ENCODE measurements around the gene STK10. TPM values are rescaled to one million over a fixed set of nuclear protein-coding genes. Genes with fewer than 3 reads are reported as not detected.

The STK10 gene
- total RNA-seq, 1 donor from 2014 or later: 23.5 TPM

DNA sequence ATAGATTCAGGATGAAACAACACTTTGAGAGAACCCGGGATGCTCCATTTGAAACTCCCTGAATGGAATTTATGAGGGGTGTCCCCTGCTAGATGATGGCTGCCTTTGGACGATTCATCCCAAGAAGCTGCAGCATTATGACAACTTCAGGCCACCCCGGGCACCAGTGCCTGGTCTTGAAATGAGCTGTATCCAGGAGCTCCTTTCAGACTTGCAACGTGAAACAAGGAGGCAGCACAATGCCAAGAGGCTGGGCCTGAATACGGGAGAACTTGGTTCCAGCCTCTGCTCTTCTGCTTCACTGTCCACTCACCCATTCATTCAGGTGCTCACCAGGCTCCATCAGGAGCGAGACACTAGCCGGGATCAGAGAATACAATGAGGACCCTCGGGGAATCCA lies 78.3 kb downstream of the STK10 start:
- DNase-seq (ENCODE audit: low read depth): no peak

GRCh38 chr5:172107571-172107970 lies 80.5 kb downstream of the STK10 start:
- DNase-seq (ENCODE audit: low read depth): peak; percentile 73

- DNase-seq (ENCODE audit: low read depth): peak; percentile 11
Observed at GRCh38 chr5:172106511-172107356, 81.3 kb downstream of the STK10 start.

GRCh38 chr5:172105811-172106210 lies 82.2 kb downstream of the STK10 start:
- no peak for DNase-seq (ENCODE audit: low read depth)

DNA sequence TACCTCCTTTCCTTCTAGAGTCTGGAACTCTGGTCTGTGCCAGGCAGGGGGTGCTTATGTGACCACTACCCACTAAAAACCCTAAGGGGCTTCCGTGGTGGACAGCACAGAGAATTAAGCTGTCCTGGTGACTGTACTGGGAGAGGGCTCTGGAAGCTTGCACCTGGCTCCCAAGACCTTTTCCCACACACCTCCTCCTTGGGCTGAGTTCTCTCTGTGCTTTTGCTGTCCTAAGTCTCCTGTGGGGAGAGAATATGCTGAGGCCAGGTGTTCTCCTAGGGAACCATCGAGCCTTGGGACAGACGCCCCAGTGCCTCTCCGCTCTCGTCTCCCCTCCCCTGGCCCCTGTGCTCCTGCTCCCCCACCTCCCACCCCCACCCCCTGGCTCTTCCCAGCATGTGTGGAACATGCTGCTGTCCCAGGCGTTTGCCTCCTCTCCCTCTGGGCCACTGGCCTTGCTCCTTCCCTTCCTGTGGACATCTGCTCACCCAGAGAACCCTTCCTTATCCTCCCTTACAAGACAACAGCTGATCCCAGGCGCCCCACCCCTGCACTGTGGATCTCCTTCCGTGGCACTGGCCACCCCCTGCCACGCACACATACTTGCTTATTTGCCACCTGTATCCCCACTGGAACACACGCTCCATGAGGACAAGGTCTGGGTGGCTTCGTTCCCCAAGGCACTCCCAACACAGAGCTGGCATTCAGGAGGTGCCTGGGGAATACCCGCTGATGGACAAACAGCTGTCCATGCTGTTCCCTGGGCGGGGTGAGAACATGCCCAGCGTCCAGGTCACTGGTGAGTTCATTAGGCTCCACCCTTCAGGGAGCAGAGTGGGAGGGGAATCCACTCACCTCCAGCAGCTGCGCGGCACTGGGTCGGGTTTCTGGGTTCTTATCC lies 83.0 kb downstream of the STK10 start:
- DNase-seq (ENCODE audit: low read depth): no peak

DNA sequence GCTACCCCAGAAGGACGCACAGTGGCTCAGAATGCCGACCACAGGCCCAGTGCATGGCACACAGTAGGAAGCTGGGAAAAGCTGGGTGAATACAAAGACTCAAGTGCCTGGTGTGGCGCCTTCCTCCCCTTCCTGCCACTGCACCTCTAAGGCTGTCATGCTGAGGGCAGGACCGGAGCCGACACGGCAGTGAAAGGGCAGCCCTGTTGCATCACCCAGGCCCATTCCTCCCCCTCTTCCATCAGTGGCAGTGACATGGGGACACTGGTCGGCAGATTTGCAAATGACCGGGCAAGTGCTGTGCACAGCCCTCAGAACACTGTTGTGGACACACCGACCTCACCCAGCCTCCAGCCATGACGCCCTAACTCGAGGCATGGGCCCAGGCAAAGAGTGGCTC lies 84.0 kb downstream of the STK10 start:
- no peak for DNase-seq (ENCODE audit: low read depth)

DNA sequence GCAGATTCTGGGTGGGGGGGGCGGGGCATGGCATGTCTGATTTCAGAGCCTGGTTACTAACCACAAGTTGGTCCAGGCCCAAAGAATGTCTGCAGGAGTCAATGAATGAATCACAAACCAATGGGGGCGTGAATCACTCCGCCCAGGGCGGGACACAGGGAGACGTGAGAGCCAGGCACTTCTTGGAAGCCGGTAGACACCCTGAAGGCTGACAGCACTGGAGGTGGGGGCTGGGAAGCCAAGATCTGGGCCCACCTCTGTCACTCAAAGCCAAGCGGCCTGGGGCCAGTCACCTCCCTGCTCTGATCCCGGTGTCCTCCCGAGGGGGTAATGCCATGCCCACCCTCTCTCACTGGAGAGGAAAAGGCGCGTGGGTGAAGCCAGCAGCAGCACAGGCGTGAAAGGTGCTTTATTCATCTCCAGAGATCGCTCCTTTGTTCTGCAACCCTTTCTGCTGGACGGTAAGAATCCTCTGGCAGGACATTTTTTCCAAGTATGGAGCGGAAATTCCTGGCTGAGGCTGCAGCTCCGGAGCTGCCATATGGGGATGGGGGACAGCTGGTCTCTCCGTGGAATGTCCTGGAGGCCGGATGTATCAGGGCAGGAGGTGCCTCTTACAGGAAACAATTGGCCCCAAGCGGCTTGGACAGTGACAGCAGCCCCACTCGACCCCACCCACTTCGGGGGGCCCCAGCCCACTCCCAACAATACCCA lies 85.0 kb downstream of the STK10 start:
- DNase-seq (ENCODE audit: low read depth): peak; percentile 95

DNA sequence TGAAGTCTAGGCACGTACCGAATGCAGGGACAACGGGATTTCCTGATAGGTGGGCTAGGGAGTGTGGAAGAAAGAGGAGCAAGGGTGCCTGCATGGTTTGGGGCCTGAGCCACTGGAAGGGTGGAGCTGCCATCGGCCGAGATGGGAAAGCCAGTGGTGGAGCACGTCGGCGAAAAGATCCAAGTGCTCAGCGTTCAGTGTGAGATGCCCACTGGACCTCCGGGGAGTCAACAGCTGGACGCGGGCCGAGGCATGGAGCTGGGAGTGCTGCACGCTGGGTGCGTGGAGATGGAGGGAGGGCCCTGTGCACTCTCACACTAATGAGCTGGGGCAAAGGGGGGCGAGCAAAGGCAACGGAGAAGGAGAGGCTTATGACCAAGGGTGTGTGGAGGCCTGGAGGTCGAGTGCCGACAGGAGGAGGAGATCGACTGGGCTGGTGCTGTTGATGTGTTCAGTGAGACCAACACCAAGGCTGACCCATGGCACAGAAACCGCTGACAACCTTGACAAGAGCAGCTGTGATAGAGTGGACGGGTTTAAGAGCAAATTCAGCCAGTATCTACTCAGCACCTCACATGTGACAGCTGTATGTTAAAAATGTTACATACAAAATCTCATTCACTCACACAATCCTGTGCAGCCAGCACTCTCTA lies 85.7 kb downstream of the STK10 start:
- no peak for DNase-seq (ENCODE audit: low read depth)

DNA sequence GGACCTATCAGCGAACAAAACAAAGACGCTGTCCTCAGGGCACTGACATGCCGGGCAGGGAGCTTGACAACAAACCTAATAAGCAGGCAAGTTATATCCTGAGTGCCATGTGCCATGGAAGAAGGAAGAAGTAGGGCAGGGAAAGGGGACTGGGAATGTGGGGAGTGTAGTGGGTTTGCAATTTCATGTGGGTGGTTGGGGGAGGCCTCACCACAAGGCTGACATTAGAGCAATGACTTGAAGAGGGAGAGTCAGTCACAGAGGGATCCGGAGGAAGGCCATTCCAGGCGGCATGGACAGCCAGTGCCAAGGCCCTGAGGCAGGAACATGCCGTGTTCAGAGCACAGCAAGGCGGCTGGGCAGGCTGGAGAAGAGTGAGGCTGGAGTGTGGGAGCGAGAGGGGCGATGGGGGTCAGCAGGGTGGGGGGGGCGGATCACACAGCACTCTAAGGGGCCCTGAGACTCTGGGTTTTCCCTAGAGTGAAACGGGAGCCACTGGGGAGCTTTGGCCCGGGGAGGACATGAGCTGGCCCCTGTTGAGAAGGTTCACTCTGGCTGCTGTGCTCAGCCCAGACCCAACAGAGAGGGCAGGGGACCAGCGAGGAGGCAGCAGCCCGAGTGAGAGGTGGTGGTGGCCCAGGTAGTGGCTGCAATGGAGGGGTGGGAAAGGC lies 86.3 kb downstream of the STK10 start:
- no peak for DNase-seq (ENCODE audit: low read depth)

DNA sequence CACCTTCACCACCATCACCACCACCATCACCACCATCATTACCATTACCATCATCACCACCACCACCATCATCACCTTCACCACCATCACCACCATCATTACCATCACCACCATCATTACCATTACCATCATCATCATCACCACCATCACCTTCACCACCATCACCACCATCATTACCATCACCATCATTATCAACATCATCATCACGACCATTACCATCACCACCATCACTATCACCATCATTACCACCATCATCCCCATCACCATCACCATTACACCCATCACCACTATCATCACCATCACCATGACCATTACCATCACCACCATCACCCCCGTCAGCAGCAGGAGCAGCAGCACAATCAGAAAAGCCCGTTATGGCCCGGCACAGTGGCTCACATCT lies 89.1 kb downstream of the STK10 start:
- DNase-seq (ENCODE audit: low read depth): no peak

DNA sequence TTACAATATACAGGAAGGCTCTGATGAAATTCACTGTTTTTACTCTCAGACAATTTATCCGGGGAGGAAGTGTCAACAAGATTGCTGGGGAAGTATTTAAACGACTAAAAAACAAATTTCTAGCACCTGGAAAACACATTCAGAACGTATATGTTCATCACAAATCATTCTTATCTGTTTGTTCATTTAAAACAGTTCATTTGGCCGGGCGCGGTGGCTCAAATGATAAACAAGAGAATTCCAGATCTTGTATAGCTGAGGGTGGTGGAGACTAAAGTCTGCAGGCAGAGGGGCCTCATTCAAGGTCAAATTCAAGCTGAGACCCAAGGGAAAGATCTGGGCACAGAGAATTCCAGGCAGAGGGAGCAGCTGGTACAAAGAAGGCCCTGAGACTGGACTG lies 90.0 kb downstream of the STK10 start:
- DNase-seq (ENCODE audit: low read depth): no peak

GRCh38 chr5:172097356-172097755 lies 90.7 kb downstream of the STK10 start:
- no peak for DNase-seq (ENCODE audit: low read depth)

DNA sequence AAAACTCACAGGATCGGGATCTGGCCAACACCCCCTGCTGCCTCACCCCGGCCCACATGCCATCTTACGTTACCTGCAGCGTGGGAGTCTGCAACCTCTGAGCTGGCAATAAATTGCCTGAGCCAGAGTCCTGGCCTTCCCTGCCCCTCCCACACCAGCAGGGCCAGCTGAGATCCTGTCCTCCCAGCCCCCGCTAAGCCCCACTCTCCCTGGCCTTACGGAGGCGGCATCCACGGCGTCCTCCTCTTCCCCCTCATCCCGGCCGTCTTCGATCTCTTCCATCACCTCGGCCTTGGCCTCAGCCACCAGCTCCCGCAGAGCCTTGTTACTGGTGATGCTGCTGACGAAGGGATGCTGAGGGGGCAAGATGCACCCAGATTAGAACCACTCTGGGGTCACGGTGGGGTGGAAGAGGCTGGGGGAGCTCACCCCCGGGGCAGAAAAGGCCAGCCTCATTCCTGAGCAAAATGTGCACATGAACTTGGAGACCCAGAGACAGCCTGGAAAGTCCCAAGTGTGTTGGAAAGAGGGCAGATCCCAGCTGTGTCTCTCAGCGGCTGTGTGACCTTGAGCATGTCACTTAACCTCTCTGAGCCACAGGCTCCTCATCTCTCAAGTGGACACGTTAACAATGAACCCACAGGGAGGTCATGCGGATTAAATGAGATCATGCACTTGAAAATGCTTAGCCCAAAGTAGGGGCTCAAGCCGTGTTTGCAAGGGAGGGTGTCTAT lies 91.7 kb downstream of the STK10 start:
- DNase-seq (ENCODE audit: low read depth): no peak

GRCh38 chr5:172095368-172096206 lies 92.4 kb downstream of the STK10 start:
- no peak for DNase-seq (ENCODE audit: low read depth)

GRCh38 chr5:172093965-172094364 lies 94.1 kb downstream of the STK10 start:
- no peak for DNase-seq (ENCODE audit: low read depth)

GRCh38 chr5:172093559-172093958 lies 94.5 kb downstream of the STK10 start:
- DNase-seq (ENCODE audit: low read depth): no peak

DNA sequence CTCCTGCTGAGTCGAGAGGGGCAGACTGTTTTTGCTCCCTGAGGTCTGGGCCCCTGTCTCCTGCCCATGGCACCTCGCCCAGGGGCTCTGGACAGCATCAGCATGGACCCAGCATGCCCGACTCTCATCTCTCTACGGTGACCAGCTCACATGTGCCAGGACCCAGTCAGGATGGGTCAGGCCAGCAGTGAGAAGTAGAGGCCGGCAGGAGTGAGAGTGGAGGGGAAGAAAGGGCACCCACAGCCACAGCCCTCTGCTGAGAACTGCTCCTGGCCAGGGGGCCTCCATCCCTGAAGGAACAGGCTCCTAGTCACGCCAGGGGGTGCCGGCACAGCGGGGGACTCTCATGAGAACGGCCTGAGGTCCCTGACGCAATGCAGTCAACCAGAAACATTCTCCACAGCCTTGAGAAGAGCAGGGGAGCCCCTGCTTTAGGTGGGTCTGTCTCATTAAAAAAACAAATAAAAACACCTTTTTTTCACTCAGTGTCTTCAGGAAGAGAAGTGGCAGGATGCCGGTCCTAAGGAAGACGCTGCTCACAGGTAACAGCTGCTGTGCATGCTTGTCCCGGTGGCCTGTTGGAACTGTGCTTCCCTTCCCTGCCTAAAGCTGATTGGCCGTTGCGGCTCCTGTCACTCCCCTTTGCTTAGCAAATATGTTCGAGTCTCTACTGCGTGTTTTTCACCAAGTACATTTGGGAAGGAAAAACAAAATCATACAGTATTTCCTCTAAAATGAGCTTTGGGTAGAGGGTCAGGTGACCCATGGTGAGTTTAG lies 95.9 kb downstream of the STK10 start:
- DNase-seq (ENCODE audit: low read depth): no peak

GRCh38 chr5:172090976-172091547 lies 97.0 kb downstream of the STK10 start:
- DNase-seq (ENCODE audit: low read depth): no peak
